GM12801 (cell line): ENCODE results near the gene HDLBP.

Experiments
- TF ChIP-seq, protein P1 (sequence below): IDR thresholded peaks from one replicate; pipeline ENCODE4 v1.5.1; 2011; ENCODE audit warnings: control low read depth; ENCODE audit not compliant: insufficient read length; ENCODE audit errors: extremely low read depth

Gene HDLBP

GRCh38 chr2:241289053-241289452 lies 26.4 kb downstream of the HDLBP start:
- TF ChIP-seq, protein P1, sequence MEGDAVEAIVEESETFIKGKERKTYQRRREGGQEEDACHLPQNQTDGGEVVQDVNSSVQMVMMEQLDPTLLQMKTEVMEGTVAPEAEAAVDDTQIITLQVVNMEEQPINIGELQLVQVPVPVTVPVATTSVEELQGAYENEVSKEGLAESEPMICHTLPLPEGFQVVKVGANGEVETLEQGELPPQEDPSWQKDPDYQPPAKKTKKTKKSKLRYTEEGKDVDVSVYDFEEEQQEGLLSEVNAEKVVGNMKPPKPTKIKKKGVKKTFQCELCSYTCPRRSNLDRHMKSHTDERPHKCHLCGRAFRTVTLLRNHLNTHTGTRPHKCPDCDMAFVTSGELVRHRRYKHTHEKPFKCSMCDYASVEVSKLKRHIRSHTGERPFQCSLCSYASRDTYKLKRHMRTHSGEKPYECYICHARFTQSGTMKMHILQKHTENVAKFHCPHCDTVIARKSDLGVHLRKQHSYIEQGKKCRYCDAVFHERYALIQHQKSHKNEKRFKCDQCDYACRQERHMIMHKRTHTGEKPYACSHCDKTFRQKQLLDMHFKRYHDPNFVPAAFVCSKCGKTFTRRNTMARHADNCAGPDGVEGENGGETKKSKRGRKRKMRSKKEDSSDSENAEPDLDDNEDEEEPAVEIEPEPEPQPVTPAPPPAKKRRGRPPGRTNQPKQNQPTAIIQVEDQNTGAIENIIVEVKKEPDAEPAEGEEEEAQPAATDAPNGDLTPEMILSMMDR, result no peak

GRCh38 chr2:241288324-241288888 lies 27.1 kb downstream of the HDLBP start:
- TF ChIP-seq, protein P1, result no peak

DNA sequence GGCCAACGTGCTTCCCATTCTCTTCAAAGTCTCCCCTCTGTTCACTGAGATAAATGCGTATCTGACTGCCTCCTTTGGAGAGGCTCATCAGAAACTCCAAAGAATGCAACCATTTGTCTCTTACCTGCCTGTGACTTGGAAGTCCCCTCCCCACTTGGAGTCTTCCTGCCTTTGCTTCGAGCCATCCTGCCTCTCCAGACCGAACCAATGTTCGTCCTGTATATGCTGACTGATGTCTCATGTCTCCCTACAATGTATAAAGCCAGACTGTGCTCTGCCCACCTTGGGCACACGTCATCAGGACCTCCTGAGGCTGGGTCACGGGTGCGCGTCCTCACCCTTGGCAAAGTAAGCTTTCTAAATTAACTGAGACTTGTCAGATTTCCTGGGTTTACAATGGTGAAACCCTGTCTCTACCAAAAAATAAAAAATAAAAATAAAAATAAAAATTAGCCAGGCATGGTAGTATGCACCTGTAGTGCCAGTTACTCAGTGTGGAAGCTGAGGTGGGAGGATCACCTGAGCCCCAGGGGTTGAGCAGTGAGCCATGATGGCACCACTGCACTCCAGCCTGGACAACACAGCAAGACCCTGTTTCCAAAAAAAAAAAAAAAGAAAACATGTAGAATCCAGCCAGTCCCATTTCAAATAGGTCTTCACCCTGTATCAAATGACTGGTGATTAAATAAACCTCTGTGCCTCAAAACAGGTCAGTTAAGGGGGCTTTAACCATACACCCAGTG lies 29.0 kb downstream of the HDLBP start:
- TF ChIP-seq, protein P1, result no peak

GRCh38 chr2:241285596-241285995 lies 29.9 kb downstream of the HDLBP start:
- TF ChIP-seq, protein P1, result no peak

DNA sequence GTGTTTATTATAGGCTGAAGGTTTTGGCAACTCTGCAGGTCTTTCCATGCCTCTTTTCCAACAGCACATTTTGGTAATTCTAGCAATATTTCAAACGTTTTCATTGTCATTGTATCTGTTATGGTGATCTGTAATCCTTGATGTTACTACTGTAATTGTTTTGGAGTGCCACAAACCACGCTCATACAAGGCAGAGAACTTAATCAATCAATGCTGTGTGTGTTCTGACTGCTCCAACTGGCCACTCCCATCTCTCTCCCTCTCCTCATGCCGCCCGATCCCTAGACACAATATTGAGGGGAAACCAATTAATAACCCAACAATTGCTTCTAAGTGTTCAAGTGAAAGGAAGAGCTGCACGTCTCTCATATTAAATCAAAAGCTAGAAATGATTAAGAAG lies 32.9 kb downstream of the HDLBP start:
- TF ChIP-seq, protein P1, result no peak

DNA sequence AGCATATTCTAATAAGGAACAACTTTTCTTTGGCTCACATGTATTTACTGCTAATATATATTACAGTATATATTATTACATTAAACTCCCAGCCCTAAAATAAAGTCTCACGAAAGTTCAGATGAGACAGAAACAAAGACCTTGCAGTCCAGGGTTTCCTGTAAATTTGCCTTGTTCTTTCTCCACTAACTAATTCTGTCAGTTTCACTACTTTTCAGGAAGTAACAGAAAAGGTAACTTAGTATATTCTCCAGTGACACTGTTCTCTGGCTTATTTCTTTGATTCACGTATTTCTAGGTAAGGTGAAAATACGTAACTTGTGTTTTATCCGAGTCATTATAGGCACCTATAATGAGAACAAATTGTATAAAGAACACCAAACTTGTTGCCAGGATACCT lies 35.2 kb downstream of the HDLBP start:
- TF ChIP-seq, protein P1, result no peak

DNA sequence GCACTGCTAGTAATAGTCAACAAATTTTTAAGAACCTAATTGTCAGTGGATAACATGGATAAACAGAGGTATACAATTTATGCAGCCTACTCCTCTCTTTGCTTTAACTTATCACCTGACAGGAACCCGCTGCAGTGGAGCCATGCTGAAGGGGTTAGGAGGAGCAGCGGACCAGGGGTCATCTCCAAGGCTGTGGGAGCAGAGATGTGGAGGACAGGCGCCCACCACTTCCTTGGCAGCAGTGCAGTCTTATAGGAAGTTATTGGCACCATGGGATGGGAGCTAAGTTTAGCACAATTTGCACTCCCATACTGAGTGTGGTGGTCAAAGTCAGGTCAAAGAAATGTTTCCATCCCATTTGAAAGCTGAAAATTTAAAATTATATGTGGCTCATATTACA lies 35.6 kb downstream of the HDLBP start:
- TF ChIP-seq, protein P1, result no peak
